ENCODE measurements around the gene TUBB3. TPM values are rescaled to one million over a fixed set of nuclear protein-coding genes. Genes with fewer than 3 reads are reported as not detected.

TUBB3 gene
- total and polyA plus RNA-seq, 9 of the 15 experiments (the other 6 are each of a cell fraction or from before 2014, with no cell fraction given) = 0.18 to 12.5 (median 5.0) TPM

DNA sequence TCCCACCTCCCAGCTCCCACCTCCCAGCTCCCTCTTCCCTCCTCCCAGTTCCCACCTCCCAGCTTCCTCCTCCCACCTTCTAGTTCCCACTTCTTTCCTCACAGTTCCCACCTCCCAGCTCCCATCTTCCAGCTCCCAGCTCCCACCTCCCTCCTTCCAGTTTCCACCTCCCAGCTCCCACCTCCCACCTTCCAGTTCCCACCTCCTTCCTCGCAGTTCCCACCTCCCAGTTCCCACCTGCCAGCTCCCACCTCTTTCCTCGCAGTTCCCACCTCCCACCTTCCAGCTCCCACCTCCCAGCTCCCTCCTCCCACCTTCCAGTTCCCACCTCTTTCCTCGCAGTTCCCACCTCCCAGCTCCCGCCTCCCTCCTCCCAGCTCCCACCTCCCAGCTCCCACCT lies 14.9 kb upstream of the TUBB3 start (continued):
- TF ChIP-seq CHD7 (IDR thresholded peaks at IDR 0.05; ENCODE audit: low read depth, low read length) (no peak), BDP1 (IDR thresholded peaks at IDR 0.05; ENCODE audit: insufficient read depth, insufficient read length) (no peak), TAF15 (IDR thresholded peaks at IDR 0.05; ENCODE audit: low read depth, low read length) (no peak)

Data from K562 (cell line).